B cell (primary cell): Measurements from ENCODE around the gene CLIP1.

Source experiments
- EZH2 ChIP-seq: IDR thresholded peaks from 2 replicates; pipeline ENCODE4 v1.6.1; 2012; ENCODE audit warnings: borderline replicate concordance, low read depth, mild to moderate bottlenecking, moderate library complexity, low read length; ENCODE audit not compliant: insufficient read depth, poor library complexity, severe bottlenecking
- TF ChIP-seq, protein P1 (sequence below): fragments of 200-600 bp; IDR thresholded peaks from one replicate; pipeline ENCODE4 v1.8.0; 2022; ENCODE audit warnings: antibody characterized with exemption, mild to moderate bottlenecking

DNA sequence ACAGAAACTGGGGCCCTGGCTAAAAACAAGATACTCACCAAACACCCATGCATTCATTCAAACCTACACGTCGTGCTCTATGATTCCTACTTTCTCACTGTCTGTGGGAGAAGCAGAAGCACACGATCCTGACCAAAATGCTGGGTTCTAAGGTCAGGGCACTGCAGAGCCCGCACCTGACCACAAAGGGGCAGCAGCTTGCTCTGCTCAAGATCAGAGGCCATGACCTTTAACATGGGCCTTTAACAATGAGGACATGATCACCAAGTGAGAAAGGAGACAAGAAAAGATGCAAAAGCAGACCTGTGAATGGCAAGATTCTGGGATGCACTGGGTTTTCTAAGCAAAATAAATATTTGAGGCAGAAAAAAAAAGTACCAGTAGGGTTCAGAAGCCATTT, 116.1 kb downstream of the CLIP1 start:
- TF ChIP-seq, protein P1, sequence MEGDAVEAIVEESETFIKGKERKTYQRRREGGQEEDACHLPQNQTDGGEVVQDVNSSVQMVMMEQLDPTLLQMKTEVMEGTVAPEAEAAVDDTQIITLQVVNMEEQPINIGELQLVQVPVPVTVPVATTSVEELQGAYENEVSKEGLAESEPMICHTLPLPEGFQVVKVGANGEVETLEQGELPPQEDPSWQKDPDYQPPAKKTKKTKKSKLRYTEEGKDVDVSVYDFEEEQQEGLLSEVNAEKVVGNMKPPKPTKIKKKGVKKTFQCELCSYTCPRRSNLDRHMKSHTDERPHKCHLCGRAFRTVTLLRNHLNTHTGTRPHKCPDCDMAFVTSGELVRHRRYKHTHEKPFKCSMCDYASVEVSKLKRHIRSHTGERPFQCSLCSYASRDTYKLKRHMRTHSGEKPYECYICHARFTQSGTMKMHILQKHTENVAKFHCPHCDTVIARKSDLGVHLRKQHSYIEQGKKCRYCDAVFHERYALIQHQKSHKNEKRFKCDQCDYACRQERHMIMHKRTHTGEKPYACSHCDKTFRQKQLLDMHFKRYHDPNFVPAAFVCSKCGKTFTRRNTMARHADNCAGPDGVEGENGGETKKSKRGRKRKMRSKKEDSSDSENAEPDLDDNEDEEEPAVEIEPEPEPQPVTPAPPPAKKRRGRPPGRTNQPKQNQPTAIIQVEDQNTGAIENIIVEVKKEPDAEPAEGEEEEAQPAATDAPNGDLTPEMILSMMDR = no peak
- TF ChIP-seq EZH2 = no peak
